Activated CD4-positive, alpha-beta memory T cell treated with anti-CD3 and anti-CD28 coated beads for 36 hours (primary cell): Measurements from ENCODE around the gene TCF4. TPM values are rescaled to one million over a fixed set of nuclear protein-coding genes. Genes with fewer than 3 reads are reported as not detected.

Experiments
- CTCF ChIA-PET: fragments of 350-600 bp; sonication (Branson Sonifier 250); formaldehyde crosslinking; loops from one replicate; lab custom pipeline; 2021; ENCODE audit warnings: antibody characterized with exemption, inconsistent platforms; lab: Charles Lee
- POLR2A ChIA-PET: fragments of 350-600 bp; sonication (Branson Sonifier 250); formaldehyde crosslinking; loops from one replicate; lab custom pipeline; 2021; ENCODE audit warnings: antibody characterized with exemption; lab: Charles Lee
- DNase-seq: peaks from one replicate; pipeline ENCODE4 v3.0.0-alpha.2; 2020
- H3K27ac Mint-ChIP-seq: one replicate; pipeline ENCODE4 v1.8.0; 2021; ENCODE audit warnings: mixed read lengths
- H3K27me3 Mint-ChIP-seq: one replicate; pipeline ENCODE4 v1.8.0; 2021; ENCODE audit warnings: mixed read lengths
- H3K36me3 Mint-ChIP-seq: one replicate; pipeline ENCODE4 v1.8.0; 2021; ENCODE audit warnings: mixed read lengths
- H3K4me1 Mint-ChIP-seq: one replicate; pipeline ENCODE4 v1.8.0; 2021; ENCODE audit warnings: low read depth, mixed read lengths
- H3K4me3 Mint-ChIP-seq: one replicate; pipeline ENCODE4 v1.8.0; 2021; ENCODE audit warnings: mild to moderate bottlenecking, mixed read lengths
- H3K9me3 Mint-ChIP-seq: one replicate; pipeline ENCODE4 v1.8.0; 2021; ENCODE audit warnings: mixed read lengths
- intact Hi-C: fragments of 100-400 bp; cut with micrococcal nuclease; formaldehyde crosslinking; loops from one replicate; pipeline ENCODE4 v1.15.1; 2023
- total RNA-seq, 2 experiments: library from RNA; stranded (reverse); gene quantifications; one replicate each; pipeline ENCODE4 v1.2.3, GENCODE V29; 2021

The TCF4 gene
- total RNA-seq, 2 experiments from 2014 or later, result not detected

DNA sequence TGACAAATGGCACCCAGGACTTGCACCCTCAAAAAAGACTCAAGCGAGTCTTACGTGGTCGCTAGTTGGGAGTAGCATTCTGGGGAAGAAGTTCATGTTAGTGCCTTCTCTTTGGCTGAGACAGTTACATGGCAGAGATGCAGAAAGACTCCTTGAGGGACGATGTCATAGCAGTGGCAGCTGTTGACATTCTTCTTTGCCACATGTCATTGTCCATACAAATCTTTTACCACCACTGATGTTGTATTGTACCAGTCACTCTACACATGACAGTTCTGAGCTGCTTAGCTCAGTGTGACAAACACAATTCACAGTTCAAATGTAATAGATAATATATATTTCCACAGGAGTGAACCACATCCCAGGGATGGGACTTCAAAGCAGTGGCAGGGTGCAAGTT is 197.1 kb downstream of the TCF4 start:
- Mint-ChIP-seq H3K9me3 (no peaks in the 10 kb centered on the region), H3K36me3 (no peaks in the 10 kb centered on the region), H3K4me3 (no peak overlapping the region), H3K27me3 (no peaks in the 10 kb centered on the region), H3K27ac (no peak overlapping the region), H3K4me1 (no peaks in the 10 kb centered on the region)
- intact Hi-C loops, result no loop called here
- POLR2A ChIA-PET, result no interaction called here
- no peak for DNase-seq
- CTCF ChIA-PET, result no interaction called here

DNA sequence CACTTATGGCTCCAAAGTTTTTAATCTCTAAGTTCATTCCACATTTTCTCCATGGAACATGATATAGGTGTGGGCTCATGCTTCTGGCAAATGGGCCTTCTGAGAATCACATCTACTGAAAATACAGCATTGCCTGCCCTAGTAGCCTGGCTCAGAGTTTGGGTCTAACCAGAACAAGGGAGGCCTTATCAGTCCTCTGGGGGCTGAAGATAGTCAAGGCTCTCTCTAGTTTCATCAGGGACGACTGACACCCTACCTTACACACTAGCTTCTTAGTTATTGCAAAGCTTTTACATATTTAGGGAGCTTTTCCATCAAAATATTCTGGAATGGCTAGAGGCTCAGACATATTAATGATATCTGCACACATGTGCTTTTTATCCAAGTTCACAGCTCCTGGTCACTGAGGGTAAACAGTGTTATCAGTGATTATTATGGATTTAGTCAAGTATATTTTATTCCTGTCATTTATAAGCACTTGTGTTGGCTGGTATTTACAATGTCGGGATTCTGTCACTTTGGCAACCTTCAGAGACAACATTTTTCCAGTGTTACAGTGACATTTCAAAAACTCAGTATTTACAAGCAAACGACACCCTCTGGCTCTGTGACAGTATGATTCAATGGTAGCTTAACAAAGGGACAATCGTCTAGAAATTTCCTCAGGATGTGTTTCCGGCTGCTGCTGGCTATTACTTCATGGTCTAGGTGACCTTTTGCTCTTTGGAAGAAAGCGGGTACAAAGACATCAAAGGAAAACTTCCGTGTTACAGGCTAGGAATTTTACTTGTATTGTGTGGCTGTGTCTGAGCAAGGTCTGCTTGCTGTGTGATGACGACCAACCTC is 200.6 kb downstream of the TCF4 start:
- CTCF ChIA-PET, result interaction anchor here (1.5 kb wide), 1 partner anchor 28 kb away, joined by 3 read pairs; no protein-coding TSS in a partner anchor
- no peak overlapping the region for H3K4me3 Mint-ChIP-seq
- no peaks in the 10 kb centered on the region for H3K36me3 Mint-ChIP-seq
- no peak overlapping the region for H3K27ac Mint-ChIP-seq
- POLR2A ChIA-PET, result no interaction called here
- no peak for DNase-seq
- H3K9me3 Mint-ChIP-seq, result no peaks in the 10 kb centered on the region
- no peaks in the 10 kb centered on the region for H3K4me1 Mint-ChIP-seq
- intact Hi-C loops, result no loop called here
- no peaks in the 10 kb centered on the region for H3K27me3 Mint-ChIP-seq

DNA sequence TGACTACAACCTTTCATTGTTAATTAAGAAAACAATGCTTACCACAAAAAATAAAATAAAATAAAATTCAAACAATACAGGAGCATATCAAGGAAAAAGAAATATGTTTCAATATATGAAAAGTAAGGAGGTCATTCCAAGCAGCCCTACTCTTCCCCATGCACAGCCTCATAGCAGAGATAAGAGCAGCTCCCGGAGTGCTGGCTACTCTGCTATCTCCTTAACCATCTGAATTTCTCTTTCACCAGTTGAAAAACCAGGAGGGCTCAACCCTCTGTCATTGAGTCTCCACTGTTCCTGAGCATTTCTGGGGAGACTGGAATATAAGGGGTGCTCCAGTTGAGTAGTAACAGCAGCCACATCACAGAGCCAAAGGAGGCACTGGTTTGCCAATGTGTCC is 201.4 kb downstream of the TCF4 start:
- H3K4me3 Mint-ChIP-seq, result no peak overlapping the region
- H3K9me3 Mint-ChIP-seq, result no peaks in the 10 kb centered on the region
- no peak for DNase-seq
- CTCF ChIA-PET, result no interaction called here
- no peaks in the 10 kb centered on the region for H3K36me3 Mint-ChIP-seq
- H3K4me1 Mint-ChIP-seq, result no peaks in the 10 kb centered on the region
- POLR2A ChIA-PET, result no interaction called here
- no peak overlapping the region for H3K27ac Mint-ChIP-seq
- intact Hi-C loops, result no loop called here
- no peaks in the 10 kb centered on the region for H3K27me3 Mint-ChIP-seq

DNA sequence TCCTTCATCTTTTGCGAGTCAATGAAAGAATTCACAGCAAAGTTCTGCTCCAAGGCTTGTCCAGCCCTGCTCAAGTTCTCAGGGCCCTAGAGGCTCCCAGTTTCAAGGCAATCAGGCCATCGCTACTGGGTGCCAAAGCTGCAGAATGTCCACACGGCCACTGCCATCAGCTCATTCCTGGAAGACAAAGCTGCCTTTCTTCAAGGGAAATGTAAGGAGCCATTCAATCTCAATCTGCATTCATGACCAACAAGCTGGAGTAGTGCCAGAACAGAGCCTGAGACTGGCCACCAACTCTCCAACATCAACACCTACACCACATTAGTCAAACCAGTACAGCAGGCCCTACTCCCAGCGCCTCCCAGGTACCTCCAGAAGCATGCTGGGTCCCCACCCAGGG is 202.2 kb downstream of the TCF4 start:
- Mint-ChIP-seq H3K4me3 (no peak overlapping the region), H3K4me1 (no peaks in the 10 kb centered on the region), H3K9me3 (no peaks in the 10 kb centered on the region), H3K27ac (no peak overlapping the region), H3K27me3 (no peaks in the 10 kb centered on the region), H3K36me3 (no peaks in the 10 kb centered on the region)
- no peak for DNase-seq
- intact Hi-C loops, result no loop called here
- ChIA-PET CTCF (no interaction called here), POLR2A (no interaction called here)

DNA sequence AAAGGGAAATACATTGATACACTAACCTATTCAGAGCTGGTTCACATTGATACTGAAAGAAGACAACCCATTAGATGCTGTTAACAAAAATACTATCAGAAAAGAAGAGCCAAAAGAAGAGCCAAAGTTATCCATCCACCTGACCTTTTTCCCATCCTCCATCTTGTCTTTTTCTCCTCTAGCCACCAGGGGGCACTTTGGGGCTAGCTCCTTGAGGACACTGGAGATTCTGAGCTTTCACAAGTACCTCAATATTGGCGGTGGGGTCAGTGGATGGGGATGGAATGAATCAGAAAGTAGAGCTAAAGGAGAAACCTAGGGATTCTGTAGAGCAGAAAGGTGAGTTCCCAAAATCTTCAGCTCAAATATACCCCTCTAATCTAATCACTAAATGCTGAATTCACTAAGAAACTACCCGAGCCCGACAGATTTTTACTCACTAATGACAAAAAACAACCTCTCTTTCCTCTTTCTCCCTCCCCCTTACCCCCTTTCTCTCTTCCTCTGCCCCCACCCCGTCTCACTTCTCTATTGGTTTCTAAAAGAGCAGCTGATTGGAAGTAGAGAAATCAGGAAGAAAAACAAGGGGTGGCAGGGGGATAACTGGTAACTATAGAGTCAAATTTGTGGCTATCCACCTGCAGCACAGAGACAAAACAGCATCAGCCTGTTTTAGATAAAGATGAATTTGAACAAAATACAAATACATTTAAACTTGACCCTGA is 203.3 kb downstream of the TCF4 start:
- DNase-seq, result no peak

DNA sequence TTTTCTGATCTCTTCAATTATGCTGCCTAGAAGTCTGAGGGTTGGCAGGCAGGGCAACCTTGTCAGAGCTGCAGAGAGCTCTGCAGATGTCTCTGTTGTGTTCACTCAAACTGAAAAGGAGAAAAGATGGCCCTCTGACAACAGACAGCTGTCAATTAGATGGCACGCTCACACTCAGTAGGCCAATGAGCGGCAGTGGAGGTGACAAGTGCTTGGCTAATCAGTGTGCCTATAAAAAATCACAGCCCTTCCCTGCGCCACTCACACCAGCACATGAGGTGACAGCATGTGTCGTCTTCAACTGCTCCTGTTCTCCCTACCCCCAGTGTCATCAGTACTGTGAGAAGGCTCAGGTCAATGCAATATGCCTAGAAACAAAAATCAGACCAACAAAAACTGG is 203.9 kb downstream of the TCF4 start:
- Mint-ChIP-seq H3K36me3 (no peaks in the 10 kb centered on the region), H3K9me3 (no peaks in the 10 kb centered on the region), H3K27me3 (no peaks in the 10 kb centered on the region), H3K4me1 (no peaks in the 10 kb centered on the region), H3K4me3 (no peak overlapping the region), H3K27ac (no peak overlapping the region)
- no peak for DNase-seq
- CTCF ChIA-PET, result interaction anchor here (0.9 kb wide), 1 partner anchor 12 kb away, joined by 3 read pairs; no protein-coding TSS in a partner anchor
- intact Hi-C loops, result no loop called here
- POLR2A ChIA-PET, result no interaction called here

More for the DNA sequence above, 203.3 kb downstream of the TCF4 start:
- H3K36me3 Mint-ChIP-seq, result no peaks in the 10 kb centered on the region
- intact Hi-C loops, result no loop called here
- POLR2A ChIA-PET, result no interaction called here
- CTCF ChIA-PET, result interaction anchor here (0.6 to 0.9 kb wide), 3 partner anchors 11 to 129 kb away, joined by 3 read pairs; no protein-coding TSS in a partner anchor
- H3K27me3 Mint-ChIP-seq, result no peaks in the 10 kb centered on the region
- no peak overlapping the region for H3K4me3 Mint-ChIP-seq
- no peak overlapping the region for H3K27ac Mint-ChIP-seq
- no peaks in the 10 kb centered on the region for H3K9me3 Mint-ChIP-seq
- H3K4me1 Mint-ChIP-seq, result no peaks in the 10 kb centered on the region

DNA sequence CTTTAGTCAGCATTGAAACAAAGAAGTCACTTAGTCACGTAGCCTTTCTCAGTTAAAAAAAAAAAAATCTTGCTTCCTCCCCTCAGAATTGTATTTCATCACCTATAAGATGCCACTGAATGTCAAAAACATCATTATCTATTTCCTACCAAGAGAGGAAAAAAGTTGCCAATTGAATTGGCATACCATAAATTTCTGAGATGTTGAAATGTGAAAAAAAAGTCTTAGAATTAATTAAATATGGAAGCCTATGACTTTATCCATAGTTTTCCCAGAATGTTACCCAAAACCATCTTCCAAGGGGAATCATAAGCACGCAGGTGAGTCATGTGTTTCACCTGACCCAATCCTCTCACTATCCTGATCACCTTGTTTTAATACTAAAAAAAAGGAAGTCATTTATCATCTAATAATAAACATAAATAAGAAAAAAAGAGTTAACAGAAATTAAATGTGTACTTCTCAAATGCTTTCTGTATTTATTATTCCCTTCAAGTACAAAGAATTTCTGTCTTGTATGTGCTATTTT is 205.7 kb downstream of the TCF4 start:
- POLR2A ChIA-PET, result no interaction called here

DNA sequence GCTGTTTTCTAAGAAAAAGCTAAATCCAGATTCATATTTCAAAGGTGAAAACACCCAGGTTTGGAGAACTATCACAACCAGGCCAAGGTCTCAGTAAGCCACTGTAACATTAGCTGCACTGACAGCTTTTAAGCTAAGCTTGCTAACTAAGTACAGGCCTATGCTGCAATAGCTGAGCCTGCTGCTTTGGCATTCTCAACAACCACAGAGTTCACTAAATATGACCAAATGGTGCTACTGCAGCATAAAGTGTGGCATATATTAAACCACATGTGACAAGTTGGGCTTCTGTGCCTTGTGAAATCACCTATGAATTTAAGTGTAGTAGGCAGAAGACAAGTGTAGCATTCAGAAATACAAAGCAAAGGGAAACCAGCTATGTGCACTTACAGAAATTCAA is 206.7 kb downstream of the TCF4 start:
- intact Hi-C loops, result no loop called here
- DNase-seq, result no peak
- Mint-ChIP-seq H3K4me1 (no peaks in the 10 kb centered on the region), H3K27ac (no peak overlapping the region), H3K4me3 (no peak overlapping the region), H3K27me3 (no peaks in the 10 kb centered on the region), H3K36me3 (no peaks in the 10 kb centered on the region), H3K9me3 (no peaks in the 10 kb centered on the region)
- ChIA-PET CTCF (no interaction called here), POLR2A (no interaction called here)

More for the DNA sequence above, 205.7 kb downstream of the TCF4 start:
- H3K27me3 Mint-ChIP-seq, result no peaks in the 10 kb centered on the region
- CTCF ChIA-PET, result no interaction called here
- no peaks in the 10 kb centered on the region for H3K4me1 Mint-ChIP-seq
- H3K9me3 Mint-ChIP-seq, result no peaks in the 10 kb centered on the region
- no peak overlapping the region for H3K4me3 Mint-ChIP-seq
- H3K36me3 Mint-ChIP-seq, result no peaks in the 10 kb centered on the region
- intact Hi-C loops, result no loop called here
- no peak for DNase-seq
- no peak overlapping the region for H3K27ac Mint-ChIP-seq

DNA sequence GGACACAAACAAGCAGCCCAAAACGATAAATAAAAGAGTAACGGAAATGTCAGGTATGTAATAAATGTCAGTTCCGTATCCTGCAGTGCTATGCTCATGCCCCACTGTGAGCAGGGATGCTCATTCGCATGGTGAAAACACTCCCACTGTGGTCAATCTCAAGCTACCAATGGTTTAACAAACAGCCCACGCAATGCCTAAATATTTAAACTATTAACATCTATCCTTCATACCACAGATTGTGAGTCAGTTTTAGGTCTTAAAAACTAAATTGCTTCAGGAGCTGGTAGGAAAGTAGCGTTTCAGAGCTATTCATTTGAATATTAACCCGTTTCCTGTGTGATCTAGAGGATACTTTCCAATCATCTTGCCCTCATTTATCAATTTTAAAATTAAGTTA is 207.4 kb downstream of the TCF4 start:
- intact Hi-C loops, result no loop called here
- DNase-seq, result no peak
- Mint-ChIP-seq H3K4me1 (no peaks in the 10 kb centered on the region), H3K36me3 (no peaks in the 10 kb centered on the region), H3K4me3 (no peak overlapping the region), H3K27me3 (no peaks in the 10 kb centered on the region), H3K9me3 (no peaks in the 10 kb centered on the region), H3K27ac (no peak overlapping the region)
- CTCF ChIA-PET, result no interaction called here
- POLR2A ChIA-PET, result no interaction called here

DNA sequence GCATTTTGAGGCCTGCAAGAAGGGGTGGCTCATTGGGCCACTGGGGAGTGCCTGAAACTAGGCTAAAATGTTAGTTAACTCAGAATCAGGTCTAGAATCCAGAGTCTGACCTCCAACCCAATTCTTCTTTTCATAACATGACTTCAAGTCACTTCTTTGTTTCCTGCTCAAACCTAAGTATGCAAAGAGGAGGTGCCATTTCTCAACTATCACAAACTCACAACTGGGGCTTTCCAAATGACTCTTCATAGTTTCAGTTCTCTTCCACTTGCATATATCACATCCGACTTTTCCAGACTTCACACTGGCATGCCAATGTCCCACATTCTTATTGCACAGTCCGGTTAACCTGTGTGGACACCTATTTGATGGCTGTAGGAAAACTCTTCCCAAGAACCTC is 211.6 kb downstream of the TCF4 start:
- Mint-ChIP-seq H3K36me3 (no peaks in the 10 kb centered on the region), H3K4me1 (no peaks in the 10 kb centered on the region)
- no peak for DNase-seq

DNA sequence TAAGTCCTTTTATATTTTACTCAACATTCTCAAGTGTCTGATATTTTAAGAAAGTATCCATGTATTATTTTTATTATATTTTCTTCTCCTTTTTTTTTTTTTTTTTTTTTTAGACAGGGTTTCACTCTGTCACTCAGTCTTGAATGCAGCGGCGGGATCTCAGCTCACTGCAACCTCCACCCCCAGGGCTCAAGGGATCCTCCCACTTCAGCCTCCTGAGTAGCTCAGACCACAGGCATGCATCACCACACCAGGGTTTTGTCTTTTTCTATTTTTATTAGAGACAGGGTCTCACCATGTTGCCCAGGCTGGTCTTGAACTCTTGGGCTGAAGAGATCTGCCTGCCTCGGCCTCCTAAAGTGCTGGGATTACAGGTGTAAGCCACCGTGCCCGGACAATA is 212.1 kb downstream of the TCF4 start:
- no peak overlapping the region for H3K4me3 Mint-ChIP-seq
- no peak for DNase-seq
- H3K9me3 Mint-ChIP-seq, result peaks cover 2% of the 10 kb centered on the region
- no peaks in the 10 kb centered on the region for H3K27me3 Mint-ChIP-seq
- H3K27ac Mint-ChIP-seq, result no peak overlapping the region
- ChIA-PET POLR2A (no interaction called here), CTCF (no interaction called here)
- H3K4me1 Mint-ChIP-seq, result no peaks in the 10 kb centered on the region
- no peaks in the 10 kb centered on the region for H3K36me3 Mint-ChIP-seq
- intact Hi-C loops, result no loop called here

More for the DNA sequence above, 211.6 kb downstream of the TCF4 start:
- H3K9me3 Mint-ChIP-seq, result peaks cover 2% of the 10 kb centered on the region
- H3K27ac Mint-ChIP-seq, result no peak overlapping the region
- H3K27me3 Mint-ChIP-seq, result no peaks in the 10 kb centered on the region
- POLR2A ChIA-PET, result no interaction called here
- intact Hi-C loops, result no loop called here
- H3K4me3 Mint-ChIP-seq, result no peak overlapping the region
- CTCF ChIA-PET, result no interaction called here

DNA sequence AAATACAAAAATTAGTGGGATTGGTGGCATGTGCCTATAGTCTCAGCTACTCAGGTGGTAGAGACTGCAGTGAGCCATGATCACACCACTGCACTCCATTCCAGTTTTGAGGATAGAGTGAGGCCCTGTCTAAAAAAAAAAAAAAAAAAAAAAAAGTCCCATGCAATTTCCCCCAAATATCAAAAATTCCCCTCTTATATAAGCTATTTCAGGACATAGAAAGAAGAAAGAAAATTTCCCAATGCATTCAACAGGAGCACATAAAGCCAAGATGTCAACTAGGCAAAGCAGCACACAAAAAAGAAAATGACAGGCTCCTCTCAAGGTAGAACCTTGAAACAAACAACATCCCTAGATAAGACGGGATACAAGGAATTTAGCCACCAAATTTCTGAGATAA is 213.3 kb downstream of the TCF4 start:
- ChIA-PET POLR2A (no interaction called here), CTCF (no interaction called here)
- intact Hi-C loops, result no loop called here
- H3K27ac Mint-ChIP-seq, result no peak overlapping the region
- DNase-seq, result no peak
- H3K27me3 Mint-ChIP-seq, result no peaks in the 10 kb centered on the region
- no peak overlapping the region for H3K4me3 Mint-ChIP-seq
- no peaks in the 10 kb centered on the region for H3K36me3 Mint-ChIP-seq
- peaks cover 2% of the 10 kb centered on the region for H3K9me3 Mint-ChIP-seq
- no peaks in the 10 kb centered on the region for H3K4me1 Mint-ChIP-seq
